Measurements from ENCODE around the gene SCAF1. TPM values are rescaled to one million over a fixed set of nuclear protein-coding genes. Genes with fewer than 3 reads are reported as not detected.

The SCAF1 gene
- total and polyA plus RNA-seq, 10 of the 15 experiments (the other 5 are each of a cell fraction or from before 2014, with no cell fraction given) = 0.18 to 77.0 (median 5.3) TPM

DNA sequence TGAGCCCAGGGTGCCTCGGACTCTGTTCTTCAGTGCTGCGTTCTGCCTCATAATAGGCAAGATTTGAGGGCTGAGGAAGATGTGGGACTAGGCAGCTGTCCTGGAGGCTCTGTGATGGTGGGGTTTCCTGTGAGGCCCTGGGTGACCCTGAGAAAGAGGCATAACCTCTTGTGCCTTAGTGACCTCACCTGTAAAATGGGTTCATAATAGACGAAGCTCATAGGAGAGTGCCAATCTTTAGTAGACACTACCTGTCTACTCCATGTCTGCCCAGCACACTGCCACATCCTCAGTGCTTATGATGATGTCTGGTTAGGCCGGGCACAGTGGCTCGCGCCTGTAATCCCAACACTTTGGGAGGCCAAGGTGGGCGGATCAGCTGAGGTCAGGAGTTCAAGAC, 25.5 kb upstream of the SCAF1 start:
- DNase-seq (ENCODE audit: low read depth, low spot score) (no peak), ATAC-seq (no peak), FAIRE-seq (no peak)
- no TSS peak for BruUV-seq (replicated peaks)
- ChIA-PET RAD21 (ENCODE audit: unreplicated experiment) (no interaction called here), SMC1A (ENCODE audit: uncharacterized antibody, unreplicated experiment) (no interaction called here), CTCF (interaction anchor here (1.3 to 1.6 kb wide), 2 partner anchors 15 to 65 kb away, joined by 3 to 4 read pairs; no protein-coding TSS in a partner anchor), POLR2A (interaction anchor here (0.7 kb wide), 1 partner anchor 97 kb away, joined by 3 read pairs; no protein-coding TSS in a partner anchor)
- Histone ChIP-seq H3K4me3 (no peak overlapping the region), H3K4me2 (ENCODE audit: control insufficient read depth, insufficient read depth) (no peak overlapping the region), H3K4me1 (ENCODE audit: control insufficient read depth, insufficient read depth, low read length) (no peaks in the 10 kb centered on the region; the same call in 1 of the 2 replicates), H2AFZ (ENCODE audit: control insufficient read depth, low read depth, low read length) (no peak overlapping the region), H3K9ac (ENCODE audit: control insufficient read depth, insufficient read depth, low read length) (no peak overlapping the region), H3K27me3 (replicated peaks in 1 of 2; ENCODE audit: control insufficient read depth in 2 of 2, insufficient read depth in 2 of 2, low read length in 1 of 2) (no peaks in the 10 kb centered on the region), H3K79me2 (ENCODE audit: control insufficient read depth, insufficient read depth, low read length) (no peaks in the 10 kb centered on the region), H3K27ac (ENCODE audit: control insufficient read depth, insufficient read depth) (no peak overlapping the region), H3K36me3 (ENCODE audit: control insufficient read depth in 2 of 2, insufficient read depth in 2 of 2, low read length in 1 of 2) (peaks cover 18 to 19% of the 10 kb centered on the region in 2 experiments), H4K20me1 (ENCODE audit: control insufficient read depth, insufficient read depth) (no peaks in the 10 kb centered on the region), H3K9me3 (replicated peaks; ENCODE audit: control insufficient read depth, insufficient read depth, low read length) (no peaks in the 10 kb centered on the region; the same call in 2 of the 3 replicates)
- 88% methylated on average over 7 of the region's 7 CpGs for WGBS (ENCODE audit: insufficient coverage, insufficient replicate concordance, low lambda C conversion rate, missing lambda C conversion rate)
- in situ Hi-C loops (cut with MboI) = no loop called here
- intact Hi-C loops (cut with micrococcal nuclease; ENCODE audit: unreplicated experiment) = no loop called here
- TF ChIP-seq, protein P1, sequence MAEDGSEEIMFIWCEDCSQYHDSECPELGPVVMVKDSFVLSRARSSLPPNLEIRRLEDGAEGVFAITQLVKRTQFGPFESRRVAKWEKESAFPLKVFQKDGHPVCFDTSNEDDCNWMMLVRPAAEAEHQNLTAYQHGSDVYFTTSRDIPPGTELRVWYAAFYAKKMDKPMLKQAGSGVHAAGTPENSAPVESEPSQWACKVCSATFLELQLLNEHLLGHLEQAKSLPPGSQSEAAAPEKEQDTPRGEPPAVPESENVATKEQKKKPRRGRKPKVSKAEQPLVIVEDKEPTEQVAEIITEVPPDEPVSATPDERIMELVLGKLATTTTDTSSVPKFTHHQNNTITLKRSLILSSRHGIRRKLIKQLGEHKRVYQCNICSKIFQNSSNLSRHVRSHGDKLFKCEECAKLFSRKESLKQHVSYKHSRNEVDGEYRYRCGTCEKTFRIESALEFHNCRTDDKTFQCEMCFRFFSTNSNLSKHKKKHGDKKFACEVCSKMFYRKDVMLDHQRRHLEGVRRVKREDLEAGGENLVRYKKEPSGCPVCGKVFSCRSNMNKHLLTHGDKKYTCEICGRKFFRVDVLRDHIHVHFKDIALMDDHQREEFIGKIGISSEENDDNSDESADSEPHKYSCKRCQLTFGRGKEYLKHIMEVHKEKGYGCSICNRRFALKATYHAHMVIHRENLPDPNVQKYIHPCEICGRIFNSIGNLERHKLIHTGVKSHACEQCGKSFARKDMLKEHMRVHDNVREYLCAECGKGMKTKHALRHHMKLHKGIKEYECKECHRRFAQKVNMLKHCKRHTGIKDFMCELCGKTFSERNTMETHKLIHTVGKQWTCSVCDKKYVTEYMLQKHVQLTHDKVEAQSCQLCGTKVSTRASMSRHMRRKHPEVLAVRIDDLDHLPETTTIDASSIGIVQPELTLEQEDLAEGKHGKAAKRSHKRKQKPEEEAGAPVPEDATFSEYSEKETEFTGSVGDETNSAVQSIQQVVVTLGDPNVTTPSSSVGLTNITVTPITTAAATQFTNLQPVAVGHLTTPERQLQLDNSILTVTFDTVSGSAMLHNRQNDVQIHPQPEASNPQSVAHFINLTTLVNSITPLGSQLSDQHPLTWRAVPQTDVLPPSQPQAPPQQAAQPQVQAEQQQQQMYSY (CRISPR knock-in tag; IDR thresholded peaks at IDR 0.05) = no peak
- no peak for TF ChIP-seq ZSCAN29 (IDR thresholded peaks at IDR 0.05)
- TF ChIP-seq SMARCA5 (IDR thresholded peaks at IDR 0.05) = no peak
- TF ChIP-seq, protein P2, sequence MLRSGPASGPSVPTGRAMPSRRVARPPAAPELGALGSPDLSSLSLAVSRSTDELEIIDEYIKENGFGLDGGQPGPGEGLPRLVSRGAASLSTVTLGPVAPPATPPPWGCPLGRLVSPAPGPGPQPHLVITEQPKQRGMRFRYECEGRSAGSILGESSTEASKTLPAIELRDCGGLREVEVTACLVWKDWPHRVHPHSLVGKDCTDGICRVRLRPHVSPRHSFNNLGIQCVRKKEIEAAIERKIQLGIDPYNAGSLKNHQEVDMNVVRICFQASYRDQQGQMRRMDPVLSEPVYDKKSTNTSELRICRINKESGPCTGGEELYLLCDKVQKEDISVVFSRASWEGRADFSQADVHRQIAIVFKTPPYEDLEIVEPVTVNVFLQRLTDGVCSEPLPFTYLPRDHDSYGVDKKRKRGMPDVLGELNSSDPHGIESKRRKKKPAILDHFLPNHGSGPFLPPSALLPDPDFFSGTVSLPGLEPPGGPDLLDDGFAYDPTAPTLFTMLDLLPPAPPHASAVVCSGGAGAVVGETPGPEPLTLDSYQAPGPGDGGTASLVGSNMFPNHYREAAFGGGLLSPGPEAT (IDR thresholded peaks at IDR 0.05; ENCODE audit: low read depth) = no peak
- no peak for TF ChIP-seq GABPA (IDR thresholded peaks at IDR 0.05; ENCODE audit: low read depth)
- TF ChIP-seq KAT2A (conservative IDR thresholded peaks at IDR 0.05; ENCODE audit: control insufficient read depth, low read depth, low read length) = no peak
- TF ChIP-seq, protein P3, sequence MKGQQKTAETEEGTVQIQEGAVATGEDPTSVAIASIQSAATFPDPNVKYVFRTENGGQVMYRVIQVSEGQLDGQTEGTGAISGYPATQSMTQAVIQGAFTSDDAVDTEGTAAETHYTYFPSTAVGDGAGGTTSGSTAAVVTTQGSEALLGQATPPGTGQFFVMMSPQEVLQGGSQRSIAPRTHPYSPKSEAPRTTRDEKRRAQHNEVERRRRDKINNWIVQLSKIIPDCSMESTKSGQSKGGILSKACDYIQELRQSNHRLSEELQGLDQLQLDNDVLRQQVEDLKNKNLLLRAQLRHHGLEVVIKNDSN (IDR thresholded peaks at IDR 0.05; ENCODE audit: borderline replicate concordance, extremely low read length, insufficient read depth, low read depth, low read length) = no peak
- TF ChIP-seq, protein P4, sequence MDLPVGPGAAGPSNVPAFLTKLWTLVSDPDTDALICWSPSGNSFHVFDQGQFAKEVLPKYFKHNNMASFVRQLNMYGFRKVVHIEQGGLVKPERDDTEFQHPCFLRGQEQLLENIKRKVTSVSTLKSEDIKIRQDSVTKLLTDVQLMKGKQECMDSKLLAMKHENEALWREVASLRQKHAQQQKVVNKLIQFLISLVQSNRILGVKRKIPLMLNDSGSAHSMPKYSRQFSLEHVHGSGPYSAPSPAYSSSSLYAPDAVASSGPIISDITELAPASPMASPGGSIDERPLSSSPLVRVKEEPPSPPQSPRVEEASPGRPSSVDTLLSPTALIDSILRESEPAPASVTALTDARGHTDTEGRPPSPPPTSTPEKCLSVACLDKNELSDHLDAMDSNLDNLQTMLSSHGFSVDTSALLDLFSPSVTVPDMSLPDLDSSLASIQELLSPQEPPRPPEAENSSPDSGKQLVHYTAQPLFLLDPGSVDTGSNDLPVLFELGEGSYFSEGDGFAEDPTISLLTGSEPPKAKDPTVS (IDR thresholded peaks at IDR 0.05; ENCODE audit: low read depth, low read length) = no peak
- no peak for TF ChIP-seq BRCA1 (IDR thresholded peaks at IDR 0.05; ENCODE audit: low read depth, low read length)
- TF ChIP-seq, protein P5, sequence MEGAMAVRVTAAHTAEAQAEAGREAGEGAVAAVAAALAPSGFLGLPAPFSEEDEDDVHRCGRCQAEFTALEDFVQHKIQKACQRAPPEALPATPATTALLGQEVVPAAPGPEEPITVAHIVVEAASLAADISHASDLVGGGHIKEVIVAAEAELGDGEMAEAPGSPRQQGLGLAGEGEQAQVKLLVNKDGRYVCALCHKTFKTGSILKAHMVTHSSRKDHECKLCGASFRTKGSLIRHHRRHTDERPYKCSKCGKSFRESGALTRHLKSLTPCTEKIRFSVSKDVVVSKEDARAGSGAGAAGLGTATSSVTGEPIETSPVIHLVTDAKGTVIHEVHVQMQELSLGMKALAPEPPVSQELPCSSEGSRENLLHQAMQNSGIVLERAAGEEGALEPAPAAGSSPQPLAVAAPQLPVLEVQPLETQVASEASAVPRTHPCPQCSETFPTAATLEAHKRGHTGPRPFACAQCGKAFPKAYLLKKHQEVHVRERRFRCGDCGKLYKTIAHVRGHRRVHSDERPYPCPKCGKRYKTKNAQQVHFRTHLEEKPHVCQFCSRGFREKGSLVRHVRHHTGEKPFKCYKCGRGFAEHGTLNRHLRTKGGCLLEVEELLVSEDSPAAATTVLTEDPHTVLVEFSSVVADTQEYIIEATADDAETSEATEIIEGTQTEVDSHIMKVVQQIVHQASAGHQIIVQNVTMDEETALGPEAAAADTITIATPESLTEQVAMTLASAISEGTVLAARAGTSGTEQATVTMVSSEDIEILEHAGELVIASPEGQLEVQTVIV (IDR thresholded peaks at IDR 0.05; ENCODE audit: borderline replicate concordance, partially characterized antibody) = no peak
- TF ChIP-seq IKZF2 (IDR thresholded peaks at IDR 0.05) = no peak
- no peak for TF ChIP-seq NFIC (IDR thresholded peaks at IDR 0.05; ENCODE audit: low read depth, low read length)
- TF ChIP-seq ZNF24 (IDR thresholded peaks at IDR 0.05) = no peak
- no peak for TF ChIP-seq MEF2B (IDR thresholded peaks at IDR 0.05; ENCODE audit: partially characterized antibody, poor library complexity, severe bottlenecking)
